WERI-Rb-1 (cell line): Measurements from ENCODE around the gene CDK5RAP3.

Experiments
- DNase-seq: peaks from one replicate; pipeline ENCODE4 v3.0.0-alpha.2; 2020
- H3K27ac ChIP-seq: fragments of 250-450 bp; sonication (Bioruptor Pico); 2 replicates; pipeline ENCODE4 v1.5.1; 2020; ENCODE audit warnings: mild to moderate bottlenecking, moderate library complexity
- H3K27me3 ChIP-seq: fragments of 250-450 bp; sonication (Bioruptor Pico); 2 replicates; pipeline ENCODE4 v1.5.1; 2021; ENCODE audit warnings: mild to moderate bottlenecking, low read depth, moderate library complexity; ENCODE audit not compliant: insufficient read depth, severe bottlenecking
- H3K36me3 ChIP-seq: fragments of 250-450 bp; sonication (Bioruptor Pico); 2 replicates; pipeline ENCODE4 v1.5.1; 2020; ENCODE audit warnings: mild to moderate bottlenecking, moderate library complexity
- H3K4me3 ChIP-seq: 2 replicates; pipeline ENCODE4 v1.5.1; 2011; ENCODE audit warnings: low read depth, mild to moderate bottlenecking, control low read depth, low read length
- H3K9me3 ChIP-seq: fragments of 250-450 bp; sonication (Bioruptor Pico); 2 replicates; pipeline ENCODE4 v1.5.1; 2021; ENCODE audit warnings: mild to moderate bottlenecking, moderate library complexity; ENCODE audit not compliant: severe bottlenecking
- CTCF ChIP-seq: IDR thresholded peaks from 2 replicates; pipeline ENCODE4 v1.5.1; 2011; ENCODE audit warnings: low read depth, mild to moderate bottlenecking, control low read depth, inconsistent platforms, low read length

CDK5RAP3 gene

GRCh38 chr17:47989700-47990099 is 18.8 kb downstream of the CDK5RAP3 start:
- no peak for TF ChIP-seq CTCF
- Histone ChIP-seq H3K4me3 (no peak overlapping the region), H3K36me3 (peaks cover 9% of the 10 kb centered on the region; the same call in 1 of the 2 replicates), H3K27ac (peak overlapping the region; percentile 56), H3K9me3 (no peaks in the 10 kb centered on the region), H3K27me3 (no peaks in the 10 kb centered on the region)
- DNase-seq: no peak

- Histone ChIP-seq H3K9me3 (no peaks in the 10 kb centered on the region), H3K4me3 (no peak overlapping the region), H3K27ac (peak overlapping the region; percentile 32), H3K36me3 (no peaks in the 10 kb centered on the region), H3K27me3 (no peaks in the 10 kb centered on the region)
- no peak for DNase-seq
- TF ChIP-seq CTCF: no peak
Observed at GRCh38 chr17:47990962-47991731, 20.2 kb downstream of the CDK5RAP3 start.

DNA sequence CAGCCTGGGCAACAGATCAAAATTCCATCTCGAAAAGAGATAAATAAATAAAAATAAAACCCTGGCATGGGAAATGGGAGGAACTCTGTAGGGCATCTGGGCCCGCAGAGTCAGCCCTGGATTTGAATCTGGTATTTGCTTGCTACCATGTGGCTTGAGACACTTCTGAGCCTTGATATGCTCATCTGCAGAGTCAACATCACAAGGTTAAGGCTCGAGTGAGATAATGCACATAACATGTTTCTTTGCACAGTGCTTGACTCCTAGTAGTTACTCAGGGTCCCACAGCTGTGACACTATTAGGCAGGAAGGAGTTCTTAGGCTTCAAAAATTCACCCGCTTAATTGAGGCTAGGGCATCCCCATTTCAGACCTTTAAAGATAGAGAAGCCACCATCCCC is 21.3 kb downstream of the CDK5RAP3 start:
- H3K27me3 ChIP-seq: no peaks in the 10 kb centered on the region
- TF ChIP-seq CTCF: no peak

DNA sequence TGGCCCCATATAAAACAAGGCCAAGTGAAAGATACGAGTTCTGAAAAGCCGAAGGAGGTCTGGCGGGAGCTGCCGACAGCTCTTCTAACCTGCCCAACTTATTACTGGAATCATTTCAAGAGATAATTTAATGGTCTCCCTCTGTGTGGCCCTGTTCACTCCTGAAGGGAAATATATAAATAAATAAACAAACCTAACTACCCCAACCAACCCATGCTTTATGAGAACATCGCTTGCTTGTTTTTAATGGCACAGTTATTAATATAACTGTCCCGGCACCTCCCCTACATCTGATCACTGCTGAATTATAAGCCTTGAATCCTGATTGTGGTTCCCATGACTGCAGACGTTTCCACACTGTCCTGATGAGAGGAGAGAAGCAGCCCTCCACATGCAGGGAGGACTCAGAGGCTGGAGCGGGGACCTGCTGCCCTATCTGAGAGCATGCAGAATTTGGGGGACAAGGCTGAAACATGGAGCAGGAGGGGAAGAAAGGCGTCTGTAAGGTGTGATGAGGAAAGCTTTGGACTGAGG is 22.2 kb downstream of the CDK5RAP3 start:
- H3K36me3 ChIP-seq: no peaks in the 10 kb centered on the region
- H3K9me3 ChIP-seq: no peaks in the 10 kb centered on the region
- H3K4me3 ChIP-seq: no peak overlapping the region
- TF ChIP-seq CTCF: no peak
- DNase-seq: no peak
- peak overlapping the region; percentile 96 for H3K27ac ChIP-seq
- H3K27me3 ChIP-seq: no peaks in the 10 kb centered on the region

More for the DNA sequence above, 21.3 kb downstream of the CDK5RAP3 start:
- no peak for DNase-seq
- Histone ChIP-seq H3K36me3 (no peaks in the 10 kb centered on the region), H3K4me3 (no peak overlapping the region), H3K9me3 (no peaks in the 10 kb centered on the region), H3K27ac (no peak overlapping the region; the same call in 1 of the 2 replicates)

DNA sequence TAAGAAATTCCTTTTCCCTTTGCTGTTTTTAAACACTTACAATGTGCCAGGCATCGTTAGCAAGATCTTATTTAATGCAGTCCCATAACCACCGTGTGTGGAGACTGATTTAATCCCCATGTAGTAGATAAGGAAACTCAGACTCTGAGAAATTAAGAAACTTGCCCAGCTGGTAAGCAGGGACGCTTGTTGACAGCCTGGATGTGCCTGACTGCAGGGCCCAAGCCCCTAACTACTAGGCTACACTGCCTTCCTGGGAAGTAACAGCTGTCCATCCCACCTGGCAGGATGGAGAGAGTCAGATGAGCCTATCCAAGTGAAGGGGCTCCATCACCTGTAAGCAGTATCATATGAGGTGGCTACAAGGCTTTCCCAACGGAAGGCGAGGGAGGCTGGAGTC is 23.1 kb downstream of the CDK5RAP3 start:
- no peak overlapping the region for H3K4me3 ChIP-seq

More for the DNA sequence above, 23.1 kb downstream of the CDK5RAP3 start:
- no peaks in the 10 kb centered on the region for H3K27me3 ChIP-seq
- no peak for DNase-seq
- H3K36me3 ChIP-seq: no peaks in the 10 kb centered on the region
- no peaks in the 10 kb centered on the region for H3K9me3 ChIP-seq
- H3K27ac ChIP-seq: peak overlapping the region; percentile 96
- no peak for TF ChIP-seq CTCF
